NCI-H2196 (cell line): ENCODE results near the gene EXT2.

Experiments used
- DNase-seq: peaks from one replicate; lab custom pipeline; 2025; ENCODE audit not compliant: unreplicated experiment; lab: John Stamatoyannopoulos, UW

The EXT2 gene

DNA sequence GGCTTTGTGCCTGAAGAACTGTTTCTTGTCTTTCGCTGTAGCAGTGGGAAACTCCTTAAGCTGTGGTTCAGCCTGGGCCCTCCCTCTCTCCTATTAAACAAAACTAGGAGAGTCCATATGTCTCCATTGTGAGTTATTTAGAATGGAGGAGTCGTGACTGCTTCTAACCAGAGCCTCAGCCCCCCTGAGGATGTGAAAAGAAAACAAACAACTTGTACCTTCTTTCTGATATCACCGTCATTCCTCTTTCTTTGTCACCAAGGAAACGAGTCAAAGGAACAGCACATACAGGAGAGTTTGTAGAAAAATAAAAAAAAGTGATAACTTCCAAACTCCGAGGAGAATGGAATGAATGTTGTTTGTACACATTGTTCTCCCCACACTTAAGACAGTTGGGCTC lies 11.6 kb upstream of the EXT2 start:
- DNase-seq, result no peak

DNA sequence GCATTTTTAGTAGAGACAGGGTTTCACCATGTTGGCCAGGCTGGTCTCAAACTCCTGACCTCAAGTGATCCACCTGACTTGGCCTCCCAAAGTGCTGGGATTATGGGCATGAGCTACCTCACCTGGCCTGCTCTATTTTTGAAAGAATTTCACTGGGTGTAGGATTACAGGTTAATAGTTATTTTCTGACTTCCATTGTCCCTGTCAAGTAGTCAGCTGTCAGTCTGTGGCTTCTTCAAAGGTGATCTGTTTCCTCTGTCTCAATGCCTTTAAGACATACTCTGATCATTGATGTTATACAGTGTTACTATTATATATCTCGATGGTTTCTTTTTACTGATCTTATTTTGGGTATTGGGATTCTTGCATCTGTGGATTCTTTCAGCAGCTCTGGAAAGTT lies 10.1 kb upstream of the EXT2 start:
- DNase-seq, result no peak

DNA sequence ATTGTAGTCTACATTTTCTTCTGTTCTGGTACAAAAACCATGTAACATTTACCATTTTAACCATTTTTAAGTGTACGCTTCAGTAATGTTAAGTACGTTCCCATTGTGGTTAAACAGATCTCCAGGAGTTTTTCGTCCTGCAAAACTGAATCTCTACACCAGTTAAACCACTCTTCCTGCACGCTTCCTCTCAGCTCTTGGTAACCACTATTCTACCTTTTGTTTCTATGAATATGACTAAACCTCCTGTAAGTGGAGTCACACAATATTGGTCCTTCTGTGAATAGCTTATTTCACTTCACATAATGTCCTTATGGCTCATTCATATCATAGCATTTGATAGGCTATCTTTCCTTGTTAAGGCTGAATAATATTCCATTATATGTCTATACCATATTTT lies 7.1 kb upstream of the EXT2 start:
- no peak for DNase-seq

DNA sequence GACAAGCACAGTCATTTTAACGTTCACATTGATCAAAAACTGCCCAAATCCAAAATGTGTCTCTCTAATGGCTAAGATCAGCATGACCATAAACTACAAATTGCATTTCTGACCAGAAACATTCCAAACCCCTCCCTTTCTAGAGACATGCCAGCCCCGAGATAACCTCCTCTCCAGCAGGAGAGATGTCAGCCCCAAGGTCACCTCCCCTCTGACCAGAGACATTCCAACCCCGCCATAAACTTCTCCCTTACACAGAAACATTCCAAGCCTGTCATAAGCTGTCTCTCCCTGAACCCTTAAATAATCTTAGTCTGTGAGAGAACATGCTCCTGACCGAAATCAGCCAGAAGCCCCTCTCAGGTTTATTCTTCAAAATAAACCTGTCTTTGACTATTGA lies 6.6 kb upstream of the EXT2 start:
- DNase-seq, result no peak

DNA sequence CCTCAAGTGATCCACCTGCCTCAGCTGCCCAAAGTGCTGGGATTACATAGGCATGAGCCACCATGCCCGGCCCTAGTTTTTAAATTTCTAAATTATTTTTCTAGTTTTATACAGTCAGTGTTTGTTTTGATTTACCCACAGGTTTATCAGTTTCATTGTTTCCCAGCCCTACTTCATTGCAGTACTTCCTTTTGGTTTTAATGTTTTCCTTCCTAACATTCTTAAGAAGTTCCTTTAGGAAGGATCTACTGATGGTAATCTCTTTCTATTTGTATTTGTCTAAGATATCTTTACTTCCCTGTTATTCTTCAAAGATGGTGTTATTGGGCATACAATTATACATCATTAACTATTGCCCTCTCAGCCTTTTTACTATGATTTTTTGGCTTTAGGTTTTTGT lies 4.9 kb upstream of the EXT2 start:
- no peak for DNase-seq

DNA sequence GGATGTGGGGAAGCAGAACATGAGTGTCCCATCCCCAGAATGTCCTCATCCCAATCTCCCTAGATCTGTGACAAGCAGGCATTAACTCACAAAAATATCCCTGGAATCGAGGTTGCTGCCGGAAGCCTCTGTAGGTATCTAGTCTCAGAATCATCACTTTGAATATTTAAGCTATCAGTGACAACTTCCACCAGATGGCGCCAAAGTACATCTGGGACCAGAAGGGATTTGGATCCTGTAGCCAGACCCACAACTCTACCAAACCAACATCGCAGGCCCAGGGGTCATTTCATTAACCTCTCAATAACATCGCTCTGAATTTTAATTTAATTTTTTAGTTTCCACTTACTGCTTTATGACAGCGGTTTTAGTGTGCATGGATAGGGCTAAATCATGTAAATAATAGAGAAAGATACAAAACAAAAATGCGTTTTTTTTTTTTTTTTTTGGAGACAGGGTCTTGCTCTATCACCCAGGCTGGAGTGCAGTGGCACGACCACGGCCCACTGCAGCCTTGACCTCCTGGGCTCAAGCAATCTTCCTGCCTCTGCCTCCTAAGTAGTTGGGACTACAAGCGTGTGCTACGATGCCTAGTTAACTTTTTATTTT lies 1.1 kb upstream of the EXT2 start:
- peak; percentile 92 for DNase-seq

DNA sequence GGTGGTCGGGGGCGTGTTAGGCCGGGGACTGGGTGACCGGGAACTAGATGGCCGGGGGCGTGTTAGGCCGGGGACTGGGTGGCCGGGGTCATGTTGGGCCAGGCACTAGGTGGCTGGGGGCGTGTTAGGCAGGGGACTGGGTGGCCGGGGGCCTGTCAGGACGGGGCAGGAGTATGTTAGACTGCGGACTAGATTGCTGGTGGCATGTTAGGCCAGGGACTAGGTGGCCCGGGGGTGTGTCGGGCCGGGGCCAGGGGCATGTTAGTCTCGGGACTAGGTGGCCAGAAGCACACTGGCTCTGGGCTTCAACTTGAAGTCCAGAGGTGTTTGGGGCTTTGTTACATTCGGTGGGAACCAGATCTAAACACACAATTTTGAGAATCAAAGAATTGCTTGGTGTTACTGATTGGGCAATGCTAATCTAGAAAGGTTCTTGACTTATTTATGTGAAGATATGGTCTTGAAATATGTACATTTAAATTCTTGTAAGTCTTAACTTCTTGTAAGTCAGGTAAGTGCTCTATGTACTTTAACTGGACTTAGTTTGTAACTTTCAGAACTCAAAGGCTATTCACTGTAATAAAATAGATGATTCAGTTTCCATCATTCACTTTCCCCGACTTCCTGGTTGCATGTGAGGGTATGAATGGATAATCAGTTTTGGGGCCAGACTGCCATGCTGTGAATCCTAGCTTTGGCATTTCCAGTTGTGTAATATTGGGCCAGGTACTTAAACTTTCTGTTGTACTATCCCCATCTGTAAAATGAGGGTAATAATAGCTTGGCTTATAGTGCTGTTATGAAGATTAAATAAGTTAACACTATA lies 1.1 kb downstream of the EXT2 start:
- no peak for DNase-seq

DNA sequence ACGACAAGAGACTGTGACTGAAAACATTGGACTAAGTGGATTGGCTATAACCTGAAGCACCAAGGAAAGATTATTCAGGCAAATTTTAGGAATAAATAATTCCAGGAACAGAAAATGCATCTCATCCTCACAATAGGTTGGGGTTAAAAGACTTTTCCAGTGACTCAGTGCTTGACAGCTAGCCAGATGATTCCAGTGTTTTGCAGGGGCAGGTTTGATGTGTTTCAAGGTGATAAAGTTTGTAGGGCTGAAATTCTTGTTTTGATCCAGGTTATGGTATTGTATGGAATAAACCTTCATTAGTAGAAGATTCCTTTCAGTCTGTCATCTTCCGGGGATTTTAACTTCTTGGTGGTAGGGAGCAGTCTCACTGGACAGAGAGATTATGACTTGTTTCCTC lies 2.3 kb downstream of the EXT2 start:
- DNase-seq, result no peak

DNA sequence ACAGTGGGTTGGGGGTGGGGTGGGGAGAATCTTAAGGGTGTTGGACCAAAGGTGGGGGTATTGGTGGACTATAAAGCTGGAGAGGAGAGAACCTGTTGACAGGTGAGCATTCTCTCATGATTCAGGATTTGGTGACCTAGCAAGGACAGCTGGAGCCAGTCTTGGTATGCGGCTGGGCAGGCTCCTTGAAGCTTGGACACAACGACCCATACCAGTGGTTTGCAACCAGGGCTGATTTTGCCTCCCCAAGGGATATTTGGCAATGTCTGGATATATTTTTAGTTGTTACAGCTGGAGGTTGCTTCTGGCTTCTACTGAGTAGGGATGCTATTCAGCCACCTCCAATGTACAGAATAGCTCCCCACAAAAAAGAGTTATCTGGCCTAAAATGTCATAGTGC lies 5.6 kb downstream of the EXT2 start:
- DNase-seq, result no peak

DNA sequence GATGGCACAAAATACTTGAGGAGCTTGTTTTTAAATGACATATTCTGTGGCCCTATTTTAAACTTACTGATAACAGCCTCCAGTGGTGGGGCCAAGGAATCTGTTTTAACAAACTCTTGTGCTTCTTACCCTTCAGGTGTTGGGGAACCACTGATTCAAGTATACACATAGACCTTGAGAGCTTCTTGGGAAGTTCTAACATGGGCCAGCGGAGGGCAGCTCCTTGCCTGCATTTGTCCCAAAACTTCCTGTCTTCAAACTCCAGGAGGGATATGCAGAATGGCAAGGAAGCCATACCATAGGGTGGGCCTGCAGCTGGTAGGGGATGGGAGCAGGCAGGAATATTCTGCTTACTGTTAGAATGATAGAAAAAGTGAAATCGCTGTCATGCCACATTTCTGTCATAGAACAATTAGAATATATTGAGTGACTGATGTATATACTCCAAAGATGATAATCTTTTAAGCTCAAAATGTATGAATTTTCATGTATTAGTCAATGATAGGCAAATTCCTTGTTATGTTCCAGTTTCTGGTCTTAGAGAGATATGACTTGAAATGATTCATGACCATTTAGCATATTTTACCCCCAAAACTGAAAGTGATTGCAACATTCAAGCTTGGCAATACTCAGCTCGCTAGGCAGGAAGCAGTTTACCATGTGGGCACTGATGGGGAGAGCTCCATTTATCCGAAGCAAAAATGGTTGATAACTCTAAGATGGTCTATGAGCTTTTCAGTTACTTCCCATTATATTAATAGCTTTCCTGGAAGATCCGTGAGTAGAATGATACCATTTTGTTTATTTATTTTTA lies 9.2 kb downstream of the EXT2 start:
- no peak for DNase-seq

DNA sequence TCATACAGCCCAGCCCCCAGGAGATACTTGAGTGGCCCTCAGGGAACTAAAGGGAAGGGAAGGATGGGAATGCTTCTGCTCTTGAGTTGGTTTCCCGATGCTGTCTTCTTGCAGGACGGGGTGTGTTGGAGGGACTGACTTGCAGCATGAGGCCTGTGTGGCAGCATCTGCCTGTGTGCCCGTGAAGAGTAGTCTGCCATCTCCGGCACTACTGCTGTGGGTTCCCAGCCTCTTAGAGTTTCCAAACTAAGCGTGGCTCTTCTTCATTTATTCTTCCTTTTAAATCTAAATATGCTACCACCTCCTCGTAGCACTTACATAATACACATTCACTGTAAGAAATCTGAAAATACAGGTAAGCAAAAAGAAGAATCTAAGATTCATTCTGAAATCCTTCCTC lies 12.8 kb downstream of the EXT2 start:
- DNase-seq, result no peak

DNA sequence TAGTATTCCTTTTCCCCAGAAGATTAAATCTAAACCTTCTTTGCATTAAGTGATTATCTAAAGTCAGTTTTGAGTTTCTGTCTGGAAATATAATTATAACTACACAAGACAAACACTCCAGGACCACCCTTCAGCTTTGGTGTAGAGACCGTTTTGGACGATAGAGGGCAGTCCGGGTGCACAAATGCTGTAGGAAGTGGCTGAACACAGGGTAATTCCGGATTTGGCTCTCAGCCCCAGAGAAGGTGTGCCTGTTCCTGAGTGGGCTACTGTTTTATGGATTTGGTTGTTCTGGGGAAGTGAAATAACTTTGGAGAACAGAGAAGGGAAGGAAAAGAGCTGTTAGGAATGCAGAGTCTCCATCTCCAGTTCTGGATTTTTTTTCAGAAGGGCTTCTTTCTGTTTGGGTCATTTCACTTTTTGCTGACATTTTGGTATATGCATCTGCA lies 14.8 kb downstream of the EXT2 start:
- DNase-seq, result peak; percentile 37

DNA sequence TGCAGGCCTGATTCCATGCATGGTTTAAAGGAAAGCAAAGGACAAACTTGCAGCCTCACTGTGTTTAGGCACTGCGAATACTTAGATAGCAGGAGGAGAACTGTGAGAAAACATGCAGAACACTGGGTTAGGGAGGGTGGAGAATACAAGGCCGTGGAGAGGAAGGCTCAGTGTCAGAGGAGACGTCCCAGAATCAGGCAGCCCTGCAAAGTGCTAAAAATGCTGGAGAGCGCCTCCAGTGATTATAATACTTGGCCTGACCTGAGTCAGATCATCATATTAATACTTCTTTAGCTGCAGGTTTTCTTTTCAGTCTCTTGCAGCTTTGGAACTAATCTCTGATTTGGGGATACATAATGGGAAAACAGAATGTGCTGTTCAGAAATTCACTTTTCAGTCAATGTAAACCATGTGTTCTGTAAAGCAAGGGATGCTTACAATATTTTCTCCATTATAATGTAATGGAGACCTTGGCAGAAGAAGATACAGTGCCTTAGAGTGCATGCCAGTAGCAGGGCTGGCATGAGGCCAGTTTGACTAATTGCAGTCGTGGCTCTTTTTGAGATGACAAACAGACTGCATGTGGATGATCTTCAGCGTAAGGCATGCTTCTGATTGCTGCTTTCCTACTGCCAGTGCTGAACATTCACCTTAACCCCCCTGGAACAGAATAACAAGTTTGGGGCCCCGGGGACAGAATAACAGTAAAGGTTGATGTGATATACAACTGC lies 16.8 kb downstream of the EXT2 start:
- peak; percentile 50 for DNase-seq

DNA sequence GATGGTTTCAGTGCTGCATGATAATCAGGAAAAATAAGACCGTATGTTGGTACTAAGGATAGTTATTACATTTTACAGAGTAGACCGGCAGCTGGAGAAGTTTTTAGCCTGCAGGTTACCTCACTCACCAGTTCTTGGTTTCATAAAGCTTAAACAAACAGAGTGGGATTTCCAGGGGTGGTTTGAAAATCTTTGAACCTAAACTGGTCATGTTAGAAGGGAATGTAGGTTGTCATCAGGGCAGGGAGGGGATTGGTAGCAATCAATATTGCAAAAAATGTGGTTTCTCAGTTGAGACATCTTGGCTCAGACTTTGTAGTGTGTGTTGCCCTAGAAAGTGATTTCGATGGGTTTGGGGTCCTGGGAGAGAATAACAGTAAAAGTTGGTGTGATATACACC lies 17.5 kb downstream of the EXT2 start:
- no peak for DNase-seq

DNA sequence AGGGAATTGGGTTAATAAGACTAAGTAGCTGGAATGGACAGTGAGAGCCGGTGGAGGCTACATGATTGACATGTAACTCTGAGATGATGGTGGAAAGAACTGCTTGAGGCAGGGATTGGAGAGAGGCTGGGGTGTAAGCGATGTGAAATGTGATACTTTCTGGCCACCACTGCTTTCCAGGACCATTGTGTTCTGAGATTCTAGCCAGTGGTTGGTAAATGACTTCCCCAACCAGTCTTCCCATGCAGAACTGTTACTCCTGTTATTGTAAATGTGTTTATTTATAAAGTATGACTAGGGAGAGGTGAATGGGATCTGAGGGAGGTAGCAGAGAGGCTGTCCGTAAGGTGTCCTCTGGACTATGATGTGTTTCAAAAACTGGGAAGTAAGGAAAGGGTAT lies 18.1 kb downstream of the EXT2 start:
- DNase-seq, result no peak

DNA sequence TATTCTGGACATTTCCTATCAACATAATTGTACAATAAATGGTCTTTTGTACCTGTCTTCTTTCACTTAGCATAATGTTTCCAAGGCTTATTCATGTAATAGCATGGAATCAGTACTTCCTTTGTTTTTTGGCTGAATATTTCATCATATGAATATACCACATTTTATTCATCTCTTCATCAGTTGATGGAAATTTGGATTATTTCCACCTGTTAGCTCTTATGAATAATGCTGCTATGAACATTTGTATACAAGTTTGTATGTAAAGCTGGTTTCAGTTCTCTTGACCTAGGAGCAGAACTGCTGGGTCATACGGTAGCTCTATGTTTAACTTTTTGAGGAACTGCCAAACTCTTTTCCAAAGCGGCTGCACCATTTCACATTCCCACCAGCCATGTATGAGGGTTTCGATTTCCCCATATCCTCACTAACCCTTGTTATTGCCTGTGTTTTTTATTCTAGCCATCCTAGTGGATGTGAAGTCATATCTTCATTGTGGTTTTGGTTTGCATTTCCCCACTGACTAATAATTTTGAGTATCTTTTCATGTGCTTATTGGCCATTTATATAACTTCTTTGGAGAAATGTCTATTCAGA lies 20.9 kb downstream of the EXT2 start:
- DNase-seq, result no peak

DNA sequence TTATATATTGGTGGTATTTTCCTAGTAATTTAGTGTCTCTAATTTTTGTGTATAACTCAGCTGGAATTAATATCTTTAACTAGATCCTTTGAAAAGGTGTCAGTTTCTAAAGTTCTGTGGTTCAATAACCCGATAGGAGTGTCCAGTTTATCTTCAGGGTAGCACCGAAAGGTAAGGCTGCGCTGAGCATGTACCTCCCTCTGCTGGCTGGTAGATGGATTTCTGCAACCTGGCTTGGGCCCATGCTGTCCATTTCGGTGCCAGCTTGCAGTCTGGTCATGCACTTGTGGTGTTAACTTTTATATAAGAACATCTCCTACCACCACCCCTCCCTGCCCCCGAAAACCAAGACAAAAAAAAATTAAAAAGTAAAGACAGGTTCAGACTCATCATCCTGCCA lies 24.7 kb downstream of the EXT2 start:
- no peak for DNase-seq

DNA sequence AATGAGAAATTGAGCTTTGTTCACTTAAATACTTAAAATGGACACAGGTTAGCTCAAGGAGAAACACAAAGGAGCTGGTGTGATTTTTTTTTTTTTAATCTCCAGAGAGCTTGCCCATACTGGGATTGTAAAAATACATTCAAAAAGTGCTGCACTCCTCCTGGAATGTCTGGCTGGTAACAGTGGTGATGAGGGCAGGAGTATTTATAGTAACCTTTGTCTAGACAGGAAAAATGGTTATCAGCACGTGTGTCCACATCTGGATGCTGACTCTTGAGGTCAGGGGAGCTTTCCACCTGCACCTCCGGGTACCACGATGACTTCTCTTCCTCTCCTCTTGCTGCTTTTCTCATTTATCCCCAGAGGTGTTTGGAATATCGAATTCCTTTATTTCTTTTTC lies 30.1 kb downstream of the EXT2 start:
- no peak for DNase-seq

DNA sequence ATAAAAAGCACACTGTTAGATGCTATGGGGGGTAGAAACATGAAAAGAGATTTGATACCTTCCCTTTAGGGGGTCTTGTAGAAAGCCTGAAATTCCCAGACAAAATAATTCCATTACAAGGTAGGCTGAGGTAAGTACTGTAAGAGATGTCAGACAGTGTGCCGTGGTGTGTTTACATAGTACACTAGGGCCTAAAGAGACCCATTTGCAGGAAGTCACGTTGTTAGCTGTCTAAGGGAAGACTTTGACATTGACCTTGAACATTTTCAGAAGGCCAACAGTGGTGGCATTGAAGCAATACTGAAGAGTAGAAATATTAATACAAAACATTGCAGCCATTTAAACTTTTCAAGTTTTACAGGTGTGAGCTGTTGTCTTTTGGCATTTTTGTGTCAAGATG lies 30.8 kb downstream of the EXT2 start:
- DNase-seq, result no peak

DNA sequence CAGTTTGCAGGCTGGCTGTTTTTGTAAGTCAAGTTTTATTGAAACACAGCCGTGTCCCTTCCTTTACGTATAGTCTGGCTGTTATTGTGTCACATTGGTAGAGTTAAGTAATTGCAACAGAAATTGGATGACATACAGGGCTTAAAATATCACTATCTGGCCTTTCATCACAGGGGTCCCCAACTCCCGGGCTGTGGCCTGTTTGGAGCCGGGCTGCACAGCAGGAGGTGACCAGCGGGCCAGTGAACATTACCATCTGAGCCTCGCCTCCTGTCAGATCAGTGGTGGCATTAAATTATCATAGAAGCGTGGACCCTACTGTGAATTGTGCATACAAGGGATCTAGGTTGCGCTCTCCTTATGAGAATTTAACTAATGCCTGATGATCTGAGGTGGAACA lies 31.7 kb downstream of the EXT2 start:
- DNase-seq, result no peak

DNA sequence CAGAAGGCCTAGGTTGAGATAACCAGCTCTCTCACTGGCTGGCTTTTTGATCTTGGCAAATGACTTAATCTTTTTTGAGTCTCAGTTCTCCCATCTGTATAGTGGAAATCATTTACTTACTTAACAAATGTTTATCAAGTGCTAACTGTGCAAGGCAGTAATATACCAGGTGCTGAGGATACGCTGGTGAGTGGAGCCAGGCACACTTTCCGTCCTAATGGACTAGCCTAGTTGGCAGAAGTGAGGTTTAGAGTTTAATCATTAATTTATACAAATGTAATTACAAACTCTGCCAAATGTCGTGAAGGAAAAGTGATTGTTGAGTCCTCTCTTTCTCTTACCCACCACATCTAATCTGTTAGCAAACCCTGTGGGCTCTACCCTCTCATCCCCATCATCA lies 33.3 kb downstream of the EXT2 start:
- DNase-seq, result no peak
